Tibial nerve (tissue), 4 donors: ENCODE results near the gene KCNA3. TPM values are rescaled to one million over a fixed set of nuclear protein-coding genes. Genes with fewer than 3 reads are reported as not detected.

Experiments
- DNase-seq, 2 donors: peaks; one replicate each; pipeline ENCODE4 v3.0.0-alpha.2; 2019; ENCODE audit warnings: low spot score in 2 of 2
- H3K27ac ChIP-seq, 4 donors: fragments of 200-600 bp; sonication (generic) in 3 of 4; one replicate each; pipeline ENCODE4 v1.5.1; 2017 to 2019; ENCODE audit warnings: mild to moderate bottlenecking in 1 of 4
- H3K27me3 ChIP-seq, 2 donors: fragments of 200-600 bp; sonication (generic) in 1 of 2; one replicate each; pipeline versions ENCODE4 v1.5.1 to v1.6.0; 2017 to 2019
- H3K36me3 ChIP-seq, 3 donors: fragments of 200-600 bp; sonication (generic); one replicate each; pipeline ENCODE4 v1.5.1; 2018 to 2019
- H3K4me1 ChIP-seq, 4 donors: fragments of 200-600 bp; sonication (generic) in 3 of 4; one replicate each; pipeline ENCODE4 v1.5.1; 2017 to 2019
- H3K4me3 ChIP-seq, 4 donors: fragments of 200-600 bp; sonication (generic) in 3 of 4; one replicate each; pipeline ENCODE4 v1.5.1; 2017 to 2019; ENCODE audit warnings: mild to moderate bottlenecking in 1 of 4, moderate library complexity in 1 of 4
- H3K9me3 ChIP-seq, 4 donors: fragments of 200-600 bp; sonication (generic) in 3 of 4; one replicate each; pipeline ENCODE4 v1.5.1; 2017 to 2019
- CTCF ChIP-seq, 5 experiments: fragments of 200-600 bp in 3 of 5; fragments of 450-650 bp in 2 of 5; sonication (generic) in 3 of 5; IDR thresholded peaks; one replicate each; pipeline ENCODE4 v1.5.1; 2016 to 2019; ENCODE audit warnings: antibody characterized with exemption in 5 of 5, mild to moderate bottlenecking in 3 of 5, moderate library complexity in 2 of 5
- EP300 ChIP-seq, 2 donors: sonication (generic); formaldehyde crosslinking; IDR thresholded peaks; one replicate each; pipeline ENCODE4 v1.6.1; 2017; ENCODE audit warnings: antibody characterized with exemption in 2 of 2, mild to moderate bottlenecking in 1 of 2
- POLR2A ChIP-seq, 2 donors: fragments of 450-650 bp; IDR thresholded peaks; one replicate each; pipeline ENCODE4 v1.6.1; 2017; ENCODE audit warnings: antibody characterized with exemption in 2 of 2, mild to moderate bottlenecking in 2 of 2, moderate library complexity in 2 of 2
- WGBS, 2 donors: methylation state at CpG; one replicate each; pipeline ENCODE4 v1.1.5; 2018; 5-methylcytosine and 5-hydroxymethylcytosine counted together
- total RNA-seq, 4 donors: library from RNA; depleted of rRNA; stranded (reverse); fragments of >200 nt; gene quantifications; one replicate each; pipeline ENCODE4 v1.1.0, GENCODE V29; 2016

KCNA3 gene
- total RNA-seq, 4 donors from 2014 or later: 0.30 to 3.9 (median 1.2) TPM

GRCh38 chr1:110707232-110707631 lies 32.5 kb upstream of the KCNA3 start:
- 83 to 88% methylated on average over 2 of the region's 2 CpGs for WGBS, 2 donors
- no peaks in the 10 kb centered on the region for H3K36me3 ChIP-seq
- DNase-seq: no peak
- no peak overlapping the region for H3K4me3 ChIP-seq
- no peaks in the 10 kb centered on the region for H3K9me3 ChIP-seq
- H3K27me3 ChIP-seq: no peaks in the 10 kb centered on the region
- TF ChIP-seq POLR2A (IDR thresholded peaks at IDR 0.05) (no peak), CTCF (IDR thresholded peaks at IDR 0.05) (no peak), EP300 (IDR thresholded peaks at IDR 0.05) (no peak)
- no peak overlapping the region for H3K27ac ChIP-seq
- H3K4me1 ChIP-seq: no peaks in the 10 kb centered on the region

DNA sequence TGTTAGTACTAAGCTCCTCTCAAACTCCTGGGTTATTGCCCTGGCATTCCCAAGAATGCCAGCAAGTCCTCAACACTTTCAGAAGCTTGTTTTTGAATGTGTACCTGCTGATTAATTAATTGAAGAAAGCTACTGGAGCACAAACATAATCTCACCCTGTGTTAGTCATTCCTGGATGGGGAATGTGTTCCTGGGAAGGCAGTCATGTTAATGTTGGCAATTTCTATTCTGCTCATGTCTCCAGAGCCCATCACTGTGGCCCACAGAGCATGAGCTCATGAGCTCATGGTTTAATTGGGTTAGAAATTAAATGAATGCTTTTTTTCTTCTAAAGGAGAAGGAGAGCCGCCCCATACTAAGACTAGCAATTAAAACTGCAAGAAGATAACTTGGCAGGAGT lies 31.9 kb upstream of the KCNA3 start:
- no peaks in the 10 kb centered on the region for H3K27me3 ChIP-seq
- H3K4me1 ChIP-seq: no peaks in the 10 kb centered on the region
- TF ChIP-seq EP300 (IDR thresholded peaks at IDR 0.05) (no peak), POLR2A (IDR thresholded peaks at IDR 0.05) (no peak), CTCF (IDR thresholded peaks at IDR 0.05) (no peak)
- no peaks in the 10 kb centered on the region for H3K9me3 ChIP-seq
- DNase-seq: no peak
- no peak overlapping the region for H3K4me3 ChIP-seq
- WGBS, 2 donors: 57 to 69% methylated on average over 1 of the region's 1 CpG
- no peak overlapping the region for H3K27ac ChIP-seq
- H3K36me3 ChIP-seq: no peaks in the 10 kb centered on the region

GRCh38 chr1:110702260-110702659 lies 27.5 kb upstream of the KCNA3 start:
- no peak for DNase-seq
- Histone ChIP-seq H3K4me3 (no peak overlapping the region), H3K36me3 (no peaks in the 10 kb centered on the region), H3K4me1 (no peaks in the 10 kb centered on the region), H3K27me3 (no peaks in the 10 kb centered on the region), H3K27ac (no peak overlapping the region), H3K9me3 (peaks cover 0 to 3% (median 0%) of the 10 kb centered on the region in 4 donors)
- TF ChIP-seq CTCF (IDR thresholded peaks at IDR 0.05) (no peak), POLR2A (IDR thresholded peaks at IDR 0.05) (no peak), EP300 (IDR thresholded peaks at IDR 0.05) (no peak)
- 41 to 73% methylated on average over 1 of the region's 1 CpG for WGBS, 2 donors

DNA sequence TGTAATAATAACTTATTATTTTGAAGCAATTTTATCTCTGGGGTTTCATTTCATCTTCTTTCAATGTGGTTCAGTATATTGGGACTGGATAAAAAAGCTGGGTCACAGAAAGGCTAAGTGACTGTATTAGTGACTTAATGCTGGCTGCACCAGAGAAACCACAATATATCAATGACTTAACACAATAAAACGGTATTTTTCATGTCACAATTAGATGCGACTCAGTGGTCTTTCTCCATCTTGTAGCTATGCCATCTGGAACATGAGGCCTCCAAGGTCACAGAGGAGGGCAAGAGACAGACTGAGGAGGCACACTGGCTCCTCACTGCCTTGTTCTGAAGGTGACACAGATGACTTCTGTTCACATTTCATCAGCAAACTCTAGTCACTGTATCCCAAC lies 26.0 kb upstream of the KCNA3 start:
- WGBS, 2 donors: 65 to 73% methylated on average over 2 of the region's 2 CpGs
- Histone ChIP-seq H3K27ac (no peak overlapping the region), H3K27me3 (no peaks in the 10 kb centered on the region), H3K4me1 (no peaks in the 10 kb centered on the region), H3K36me3 (no peaks in the 10 kb centered on the region), H3K9me3 (peaks cover 0 to 3% (median 0%) of the 10 kb centered on the region in 4 donors), H3K4me3 (no peak overlapping the region)
- DNase-seq: no peak
- TF ChIP-seq EP300 (IDR thresholded peaks at IDR 0.05) (no peak), POLR2A (IDR thresholded peaks at IDR 0.05) (no peak), CTCF (IDR thresholded peaks at IDR 0.05) (no peak)

- TF ChIP-seq CTCF (IDR thresholded peaks at IDR 0.05): no peak
- no peak for TF ChIP-seq EP300 (IDR thresholded peaks at IDR 0.05)
- TF ChIP-seq POLR2A (IDR thresholded peaks at IDR 0.05): no peak
- 88 to 93% methylated on average over 4 of the region's 4 CpGs for WGBS, 2 donors
- Histone ChIP-seq H3K27me3 (no peaks in the 10 kb centered on the region), H3K36me3 (no peaks in the 10 kb centered on the region), H3K4me1 (no peaks in the 10 kb centered on the region), H3K9me3 (peaks cover 0 to 3% (median 0%) of the 10 kb centered on the region in 4 donors), H3K27ac (no peak overlapping the region), H3K4me3 (no peak overlapping the region)
- no peak for DNase-seq
Observed at GRCh38 chr1:110697606-110698005, 22.9 kb upstream of the KCNA3 start.
